HG03520 (cell line): ENCODE data around the gene DHRS7.
"Not testable (repeated sequence)": the region's sequence is repeated elsewhere in the genome, so short reads cannot be mapped to it uniquely, and the experiment has no call there.

Experiments
- ATAC-seq: cut with Tn5 transposase; IDR thresholded peaks from one replicate; pipeline ENCODE4 v1.9.1; 2021; ENCODE audit warnings: mild to moderate bottlenecking, moderate library complexity; ENCODE audit not compliant: unreplicated experiment

The DHRS7 gene

DNA sequence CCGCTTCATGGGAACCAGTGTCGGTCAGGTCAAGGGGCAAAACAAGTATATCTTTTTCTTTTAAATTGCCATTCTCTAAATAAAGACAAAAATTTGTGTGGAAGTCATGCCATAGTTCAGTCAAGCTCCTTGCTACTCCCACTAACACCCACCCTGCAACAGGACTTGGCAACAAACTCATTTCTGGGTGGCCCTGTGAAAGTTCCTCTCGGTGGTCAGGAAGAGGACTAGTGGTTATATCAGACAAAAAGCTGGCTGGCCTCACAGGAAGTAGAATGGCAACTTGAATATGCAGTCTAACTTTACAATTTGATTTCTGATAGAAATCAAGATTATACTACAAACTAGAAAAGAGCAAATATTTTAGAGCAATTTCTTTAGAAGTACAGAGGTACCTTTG is 11.2 kb downstream of the DHRS7 start:
- ATAC-seq: no peak

DNA sequence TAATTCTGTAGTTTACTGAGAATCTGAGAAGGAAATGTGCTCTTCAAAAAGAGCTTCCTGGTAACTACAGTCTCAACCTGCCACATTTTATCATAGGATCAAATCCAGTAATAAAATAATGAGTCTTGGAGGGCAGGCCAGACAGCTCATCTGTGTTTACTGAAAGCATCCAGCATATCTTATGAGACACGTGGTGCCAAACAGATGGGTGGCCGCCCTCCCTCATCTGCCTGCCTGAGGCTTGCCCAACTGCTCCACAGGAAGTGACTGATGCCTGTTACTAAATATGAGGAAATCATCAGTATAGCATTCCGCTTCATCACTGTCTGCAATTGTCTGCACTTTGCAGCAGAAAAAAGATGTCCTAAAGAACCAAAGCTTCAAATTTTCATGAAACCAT is 13.5 kb downstream of the DHRS7 start:
- ATAC-seq: peak; percentile 69

DNA sequence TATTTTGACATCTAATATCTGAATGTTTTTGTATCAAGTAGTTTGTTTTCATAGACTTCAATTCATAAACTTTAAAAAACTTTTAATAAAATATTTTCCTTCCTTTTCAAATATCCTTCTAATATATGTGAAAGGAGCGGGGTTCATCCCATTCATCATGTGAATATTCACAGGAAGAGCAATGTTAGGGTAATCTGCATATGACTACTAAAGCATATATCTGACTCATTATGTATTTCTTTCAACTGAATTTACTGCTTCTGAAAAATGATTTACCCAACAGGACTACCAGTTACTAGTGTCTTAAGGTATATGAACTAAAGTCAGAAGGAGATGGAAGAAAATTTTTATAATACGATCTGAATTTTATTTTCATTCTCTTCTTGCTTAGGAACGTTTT is 30.5 kb downstream of the DHRS7 start:
- ATAC-seq: no peak

- no peak for ATAC-seq
Measured at GRCh38 chr14:60133487-60133886, 31.7 kb downstream of the DHRS7 start.

DNA sequence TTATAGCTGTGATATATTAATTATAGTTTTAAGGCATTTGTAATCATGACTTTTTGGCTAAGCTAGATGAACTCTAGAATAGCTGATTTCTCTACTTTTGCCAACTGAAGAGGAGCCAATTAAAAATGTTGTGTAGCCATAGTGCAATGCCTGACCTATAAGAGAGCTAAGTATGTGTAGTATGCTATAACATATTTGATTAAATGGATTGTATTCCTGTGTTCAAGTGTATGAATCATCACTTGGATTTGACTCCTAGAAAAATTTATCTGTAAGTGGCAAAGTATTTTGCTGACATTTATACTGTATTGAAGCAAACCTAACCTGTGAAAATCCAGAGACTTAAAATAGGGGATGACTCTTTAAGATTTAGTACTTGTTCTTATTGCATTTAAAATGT is 39.3 kb downstream of the DHRS7 start:
- ATAC-seq: no peak

DNA sequence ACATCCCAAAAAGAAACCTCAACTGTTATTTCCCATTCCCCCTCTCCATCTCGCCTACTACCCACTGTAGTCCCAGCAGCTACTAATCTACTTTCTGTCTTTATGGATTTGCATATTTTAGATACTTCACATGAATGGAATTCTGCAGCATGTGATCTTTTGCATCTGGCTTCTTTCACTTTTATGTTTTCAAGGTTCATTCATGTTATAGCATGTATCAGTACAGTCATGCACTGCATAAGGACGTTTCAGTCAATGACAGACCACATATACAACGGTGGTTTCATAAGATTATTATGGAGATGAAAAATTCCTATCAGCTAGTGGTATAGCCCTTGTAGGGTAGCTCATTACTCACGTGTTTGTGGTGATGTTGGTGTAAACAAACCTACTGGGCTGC is 49.0 kb downstream of the DHRS7 start:
- no peak for ATAC-seq

- ATAC-seq: no peak
Measured at GRCh38 chr14:60114881-60115280, 50.3 kb downstream of the DHRS7 start.

DNA sequence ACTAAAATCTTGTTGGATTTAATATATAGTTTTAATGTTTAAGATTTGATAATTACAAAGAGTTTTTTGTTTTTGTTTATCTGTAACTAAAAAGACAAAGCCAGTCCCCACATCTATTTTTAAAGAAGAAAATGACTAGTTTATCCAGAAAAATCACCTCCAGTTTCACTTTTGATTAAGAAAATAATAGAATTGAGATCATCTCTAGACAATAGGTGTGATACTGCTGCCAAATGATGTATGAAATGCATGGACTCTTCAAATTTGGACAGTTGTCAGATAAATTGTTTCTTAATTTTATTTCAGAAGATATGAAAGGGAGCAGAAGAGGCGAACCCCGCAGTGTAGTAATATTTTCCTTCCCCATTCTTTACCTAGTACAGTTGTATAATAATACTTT is 53.5 kb downstream of the DHRS7 start:
- no peak for ATAC-seq

GRCh38 chr14:60107477-60107876 is 57.7 kb downstream of the DHRS7 start:
- no peak for ATAC-seq

GRCh38 chr14:60106339-60106738 is 58.9 kb downstream of the DHRS7 start:
- ATAC-seq: no peak

- ATAC-seq: no peak
Measured at GRCh38 chr14:60102389-60102788, 62.8 kb downstream of the DHRS7 start.

- ATAC-seq: no peak
Measured at GRCh38 chr14:60101786-60102185, 63.4 kb downstream of the DHRS7 start.

- ATAC-seq: not testable (repeated sequence)
Measured at GRCh38 chr14:60099855-60100254, 65.3 kb downstream of the DHRS7 start.

DNA sequence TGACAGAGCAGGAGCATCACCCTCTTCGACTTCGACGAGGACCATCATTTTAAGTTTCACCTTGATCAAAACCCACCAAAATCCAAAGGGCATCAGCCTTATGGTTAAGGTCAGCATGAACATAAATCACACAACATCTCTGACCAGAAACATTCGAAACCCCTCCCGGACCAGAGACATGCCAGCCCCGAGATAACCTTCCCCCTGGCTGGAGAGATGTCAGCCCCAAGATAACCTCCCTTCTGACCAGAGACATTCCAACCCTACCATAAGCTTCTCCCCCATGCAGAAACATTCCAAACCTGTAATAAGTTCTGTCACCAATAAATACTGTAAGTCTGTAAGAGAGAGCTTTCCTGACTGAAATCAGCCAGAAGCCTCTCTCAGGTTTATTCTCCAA is 67.2 kb downstream of the DHRS7 start:
- ATAC-seq: no peak

DNA sequence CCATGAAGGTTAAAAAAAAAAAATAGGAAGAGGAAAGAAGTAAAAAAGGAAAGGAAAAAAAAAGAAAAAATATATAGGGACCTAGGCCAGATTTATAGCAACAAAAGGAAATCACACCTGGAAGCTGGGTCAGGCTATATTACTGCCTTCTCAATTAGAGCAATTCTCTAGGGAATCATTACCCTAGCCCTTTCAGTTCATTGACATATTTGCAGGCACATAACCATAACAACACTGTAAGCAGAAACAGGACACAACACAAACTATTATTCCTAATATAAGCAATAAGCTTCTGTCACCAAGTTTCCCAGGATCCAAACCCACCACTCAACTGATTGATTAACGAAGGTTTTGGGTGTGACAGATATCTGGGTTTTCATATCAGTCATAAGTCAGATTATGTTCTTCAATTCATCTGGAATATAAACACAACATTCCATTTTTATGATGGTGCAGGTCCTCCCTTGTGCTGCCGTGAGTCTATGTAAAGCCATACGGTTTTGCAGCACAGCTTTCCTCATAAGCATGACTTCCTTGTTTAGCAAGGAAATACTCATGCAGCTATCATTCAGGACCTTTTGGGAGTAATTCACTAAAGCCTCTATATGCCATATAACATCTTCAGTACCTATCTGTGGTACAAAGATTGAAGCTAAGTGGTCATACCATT is 69.3 kb downstream of the DHRS7 start:
- ATAC-seq: no peak

- no peak for ATAC-seq
Measured at GRCh38 chr14:60095231-60095630, 70.0 kb downstream of the DHRS7 start.

GRCh38 chr14:60094306-60094897 is 70.8 kb downstream of the DHRS7 start:
- no peak for ATAC-seq
